GM12891 (cell line): ENCODE data around the gene NELFA.

Source experiments
- DNase-seq: peaks from one replicate; pipeline ENCODE4 v3.0.0; 2011; ENCODE audit warnings: low spot score; ENCODE audit not compliant: insufficient read length
- FAIRE-seq: peaks from 2 replicates; lab custom pipeline; 2011; peaks lifted over from hg19 to GRCh38; lab: Jason Lieb, UNC
- PAX5 ChIP-seq: IDR thresholded peaks from 2 replicates; pipeline ENCODE4 v1.6.1; 2011; ENCODE audit warnings: low read length, moderate library complexity, mild to moderate bottlenecking; ENCODE audit not compliant: insufficient read depth, severe bottlenecking
- POLR2A ChIP-seq: IDR thresholded peaks from 2 replicates; pipeline ENCODE4 v1.6.1; 2011; ENCODE audit warnings: low read depth, low read length, control low read depth
- POLR2AphosphoS5 ChIP-seq: IDR thresholded peaks from 2 replicates; pipeline ENCODE4 v1.6.1; 2011; ENCODE audit warnings: low read depth, low read length, control low read depth
- POU2F2 ChIP-seq: IDR thresholded peaks from 2 replicates; pipeline ENCODE4 v1.6.1; 2011; ENCODE audit warnings: low read depth, mild to moderate bottlenecking, control low read depth, low read length, moderate library complexity
- SPI1 ChIP-seq: IDR thresholded peaks from 2 replicates; pipeline ENCODE4 v1.6.1; 2011; ENCODE audit warnings: low read depth, low read length, control low read depth
- TAF1 ChIP-seq: IDR thresholded peaks from 2 replicates; pipeline ENCODE4 v1.6.1; 2011; ENCODE audit warnings: low read depth, low read length, control low read depth

The NELFA gene

GRCh38 chr4:1981251-1982058, 27.3 kb downstream of the NELFA start:
- FAIRE-seq = no peak
- TF ChIP-seq POLR2A (no peak), SPI1 (no peak), PAX5 (no peak), POLR2AphosphoS5 (no peak), TAF1 (no peak), POU2F2 (no peak)
- DNase-seq = no peak

- no peak for TF ChIP-seq PAX5
- no peak for TF ChIP-seq POU2F2
- TF ChIP-seq SPI1 = no peak
- TF ChIP-seq POLR2A = no peak
- TF ChIP-seq POLR2AphosphoS5 = no peak
- TF ChIP-seq TAF1 = no peak
- no peak for FAIRE-seq
- no peak for DNase-seq
These were observed 28.2 kb downstream of the NELFA start for GRCh38 chr4:1980561-1981041.

- TF ChIP-seq PAX5 (no peak), POLR2AphosphoS5 (no peak), TAF1 (no peak), SPI1 (no peak), POU2F2 (no peak), POLR2A (no peak)
- DNase-seq (no peak), FAIRE-seq (no peak)
These were observed 29.1 kb downstream of the NELFA start for GRCh38 chr4:1979477-1980196.

- no peak for TF ChIP-seq TAF1
- no peak for TF ChIP-seq SPI1
- TF ChIP-seq PAX5 = no peak
- no peak for TF ChIP-seq POLR2AphosphoS5
- TF ChIP-seq POU2F2 = no peak
- no peak for TF ChIP-seq POLR2A
- DNase-seq = no peak
- no peak for FAIRE-seq
These were observed 29.9 kb downstream of the NELFA start for GRCh38 chr4:1978741-1979476.

- no peak for TF ChIP-seq POU2F2
- TF ChIP-seq POLR2A = no peak
- no peak for TF ChIP-seq SPI1
- TF ChIP-seq TAF1 = no peak
- no peak for TF ChIP-seq PAX5
- no peak for TF ChIP-seq POLR2AphosphoS5
- DNase-seq (no peak), FAIRE-seq (no peak)
These were observed 30.5 kb downstream of the NELFA start for GRCh38 chr4:1978226-1978625.

- TF ChIP-seq POU2F2 (no peak), POLR2AphosphoS5 (no peak), POLR2A (no peak), SPI1 (no peak), PAX5 (no peak), TAF1 (no peak)
- DNase-seq = no peak
- no peak for FAIRE-seq
These were observed 32.1 kb downstream of the NELFA start for GRCh38 chr4:1976416-1977352.

GRCh38 chr4:1975880-1976279, 32.9 kb downstream of the NELFA start:
- no peak for FAIRE-seq
- TF ChIP-seq TAF1 (no peak), POU2F2 (no peak), POLR2A (no peak), SPI1 (no peak), PAX5 (no peak), POLR2AphosphoS5 (no peak)
- DNase-seq = no peak

- TF ChIP-seq POLR2AphosphoS5 (no peak), POLR2A (no peak)
- FAIRE-seq = no peak
- DNase-seq = no peak
These were observed 33.4 kb downstream of the NELFA start for GRCh38 chr4:1975391-1975801.
